Measurements from ENCODE around the gene PTGS1. TPM values are rescaled to one million over a fixed set of nuclear protein-coding genes. Genes with fewer than 3 reads are reported as not detected.

PTGS1 gene

Small RNAs within 50 kb of the gene (small RNA-seq; reads per million reads assigned to genes)
- not detected for gene AL162424.1

All from skeletal muscle satellite cell (primary cell).